ENCODE measurements around the gene BMP2K.

- TF ChIP-seq CTCF (IDR thresholded peaks at IDR 0.05) (no peak), POLR2A (IDR thresholded peaks at IDR 0.05) (no peak)
Measured at GRCh38 chr4:78806943-78807460, 30.9 kb downstream of the BMP2K start.
